SK-N-SH (cell line): Measurements from ENCODE around the gene HPCA.

Experiments
- CHD2 ChIP-seq: fragments of 150-350 bp; IDR thresholded peaks from 2 replicates; pipeline ENCODE4 v1.6.1; 2018; ENCODE audit warnings: low read length; ENCODE audit not compliant: partially characterized antibody
- EZH2phosphoT487 ChIP-seq: fragments of 200-600 bp; sonication (generic); IDR thresholded peaks from 2 replicates; pipeline ENCODE4 v1.6.1; 2017; ENCODE audit warnings: low read depth, mixed run types, mild to moderate bottlenecking, antibody characterized with exemption, moderate library complexity, borderline replicate concordance
- POLR2AphosphoS5 ChIP-seq: IDR thresholded peaks from 2 replicates; pipeline ENCODE4 v1.6.1; 2012; ENCODE audit warnings: low read depth, low read length
- RAD21 ChIP-seq: IDR thresholded peaks from 2 replicates; pipeline ENCODE4 v1.6.1; 2012; ENCODE audit warnings: mild to moderate bottlenecking, low read length
- REST ChIP-seq: IDR thresholded peaks from 2 replicates; pipeline ENCODE4 v1.6.1; 2012; ENCODE audit warnings: mild to moderate bottlenecking, low read depth, low read length, moderate library complexity
- TCF12 ChIP-seq: IDR thresholded peaks from 2 replicates; pipeline ENCODE4 v1.4.0; 2012
- YY1 ChIP-seq: IDR thresholded peaks from 2 replicates; pipeline ENCODE4 v1.4.0; 2012; ENCODE audit warnings: low read depth, mild to moderate bottlenecking

GRCh38 chr1:32887623-32888022 lies 1.3 kb downstream of the HPCA start:
- TF ChIP-seq EZH2phosphoT487 (no peak), REST (no peak), POLR2AphosphoS5 (no peak), TCF12 (no peak), YY1 (no peak), RAD21 (no peak), CHD2 (no peak)
